ENCODE data around the gene ROBO1.

GRCh38 chr3:79672075-79672474, 95.7 kb downstream of the ROBO1 start:
- no peak for TF ChIP-seq CTCF (optimal IDR thresholded peaks at IDR 0.05 in 1 of 3, IDR thresholded peaks at IDR 0.05 in 1 of 3, conservative IDR thresholded peaks at IDR 0.05 in 1 of 3; ENCODE audit: extremely low read depth in 1 of 3, insufficient read depth in 2 of 3, low read length in 3 of 3)
- TF ChIP-seq EZH2 (IDR thresholded peaks at IDR 0.05; ENCODE audit: low read length) = no peak
